D721Med (cell line): ENCODE results near the gene ZNF185.

ENCODE experiments used
- DNase-seq: peaks from one replicate; pipeline ENCODE4 v3.0.0; 2011; ENCODE audit warnings: low spot score; ENCODE audit not compliant: insufficient read length
- FAIRE-seq: peaks from 2 replicates; lab custom pipeline; 2011; peaks lifted over from hg19 to GRCh38; lab: Jason Lieb, UNC
- CTCF ChIP-seq: IDR thresholded peaks from 2 replicates; pipeline ENCODE4 v1.5.1; 2012; ENCODE audit warnings: mild to moderate bottlenecking, control low read depth; ENCODE audit not compliant: insufficient read depth; ENCODE audit errors: missing control alignments

ZNF185 gene

GRCh38 chrX:152878976-152879755 is 18.7 kb upstream of the ZNF185 start:
- DNase-seq (no peak), FAIRE-seq (no peak)
- no peak for TF ChIP-seq CTCF

GRCh38 chrX:152881289-152881688 is 16.6 kb upstream of the ZNF185 start:
- DNase-seq (no peak), FAIRE-seq (no peak)
- no peak for TF ChIP-seq CTCF

DNA sequence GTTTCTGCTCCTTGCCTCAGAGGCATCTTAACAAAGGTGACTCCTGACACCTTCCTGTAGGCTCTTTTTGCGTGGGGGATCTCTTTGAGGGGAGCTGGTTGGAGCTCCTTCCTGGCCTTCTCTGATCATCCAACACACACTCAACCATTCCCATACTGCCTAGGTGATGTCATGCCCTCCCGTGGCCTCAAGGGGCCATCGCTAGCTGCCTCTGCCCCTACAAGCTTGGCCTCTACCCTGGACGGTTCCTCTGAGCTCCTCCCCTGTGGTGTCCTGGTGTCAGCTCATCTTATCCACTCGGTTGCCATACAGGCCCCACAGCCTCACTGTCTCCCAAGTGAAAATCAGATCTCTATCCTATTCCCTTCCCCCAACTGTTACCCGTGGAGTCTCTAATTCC is 13.7 kb upstream of the ZNF185 start:
- no peak for FAIRE-seq
- DNase-seq = no peak
- no peak for TF ChIP-seq CTCF

- FAIRE-seq (no peak), DNase-seq (no peak)
- TF ChIP-seq CTCF = no peak
These were observed 11.2 kb upstream of the ZNF185 start for GRCh38 chrX:152886716-152887115.

DNA sequence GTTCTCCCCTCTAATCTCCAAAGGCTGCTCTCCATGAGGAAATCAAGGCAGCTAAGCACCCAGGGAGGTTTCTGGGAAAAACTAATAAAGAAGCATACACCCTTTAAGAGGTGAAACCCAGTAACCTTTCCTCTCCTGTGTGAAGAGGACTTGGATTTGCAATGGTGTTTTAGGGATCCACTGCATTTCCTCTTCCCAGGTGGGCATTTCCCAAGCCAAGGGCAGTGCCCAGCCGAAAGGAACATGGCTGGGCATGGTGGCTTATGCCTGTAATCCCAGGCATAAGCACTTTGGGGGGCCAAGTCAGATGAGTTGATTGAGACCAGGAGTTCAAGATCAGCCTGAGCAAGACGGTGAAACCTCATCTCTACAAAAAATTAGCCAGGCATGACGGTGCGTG is 5.4 kb upstream of the ZNF185 start:
- DNase-seq (no peak), FAIRE-seq (no peak)
- TF ChIP-seq CTCF = no peak

DNA sequence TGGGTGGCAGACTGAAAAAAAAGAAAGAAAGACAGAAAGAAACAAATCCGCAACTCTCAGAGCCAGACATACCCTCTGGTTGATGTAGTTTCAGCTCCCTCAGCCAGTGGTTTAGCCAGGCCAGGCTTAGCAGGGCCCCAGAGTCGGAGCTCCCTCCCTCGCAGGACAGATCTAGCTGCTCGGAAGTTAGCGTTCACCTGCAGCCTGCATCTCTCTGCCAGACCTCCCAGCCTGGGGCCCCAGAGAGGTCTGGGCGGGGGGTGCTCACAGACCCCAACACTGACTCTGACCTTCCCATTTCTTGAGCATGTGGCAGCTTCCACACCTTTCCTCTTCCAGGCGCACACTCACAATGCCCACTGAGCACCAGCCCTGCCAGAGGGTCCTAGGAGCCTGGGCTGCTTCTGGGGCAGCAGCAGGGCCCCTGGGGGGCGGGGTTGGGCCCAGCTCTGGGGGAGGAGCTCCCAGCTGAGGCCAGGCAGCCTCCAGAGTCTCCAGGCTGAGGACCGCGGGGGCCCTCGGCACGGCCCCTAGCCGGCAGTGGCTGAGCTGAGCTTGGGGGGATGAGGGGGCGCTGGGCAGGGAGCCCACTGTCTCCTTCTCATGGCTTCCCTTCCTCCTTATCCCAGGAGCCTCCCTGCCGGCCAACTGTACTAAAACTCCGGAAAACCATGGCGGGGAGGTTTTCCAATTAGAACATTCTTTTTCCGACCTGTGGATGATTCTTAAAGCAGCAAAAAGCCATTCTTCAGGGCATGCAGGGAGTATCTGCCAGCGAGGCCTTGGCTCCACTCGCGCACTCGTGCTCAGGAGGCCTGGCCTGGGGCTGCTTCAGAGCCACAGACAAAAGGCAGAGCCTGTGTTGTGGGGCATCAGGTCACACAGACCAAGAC is 4.6 kb upstream of the ZNF185 start:
- TF ChIP-seq CTCF = no peak
- no peak for DNase-seq

More for the DNA sequence above, 4.6 kb upstream of the ZNF185 start:
- no peak for FAIRE-seq
